Kidney tubule cell (primary cell): ENCODE data around the gene ENO4.

Source experiments
- DNase-seq: peaks from one replicate; pipeline ENCODE4 v3.0.0-alpha.2; 2018; ENCODE audit warnings: low spot score

The ENO4 gene

DNA sequence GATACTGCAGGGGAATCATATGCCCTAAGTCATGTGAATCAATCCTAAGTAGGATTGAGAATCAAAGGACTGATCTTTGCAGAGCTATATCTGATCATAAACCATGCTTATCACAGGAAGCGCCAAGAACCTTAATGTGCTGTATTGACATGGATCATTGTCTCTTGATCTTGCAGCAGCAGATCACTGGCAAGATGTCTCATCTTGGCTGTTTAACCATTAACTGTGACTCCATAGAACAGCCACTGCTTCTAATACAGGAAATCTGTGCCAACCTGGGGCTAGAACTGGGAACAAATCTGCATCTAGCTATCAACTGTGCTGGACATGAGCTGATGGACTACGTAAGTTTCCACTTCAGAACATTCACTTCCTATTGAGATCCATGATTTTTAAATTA, 21.6 kb downstream of the ENO4 start:
- DNase-seq, result peak; percentile 74

DNA sequence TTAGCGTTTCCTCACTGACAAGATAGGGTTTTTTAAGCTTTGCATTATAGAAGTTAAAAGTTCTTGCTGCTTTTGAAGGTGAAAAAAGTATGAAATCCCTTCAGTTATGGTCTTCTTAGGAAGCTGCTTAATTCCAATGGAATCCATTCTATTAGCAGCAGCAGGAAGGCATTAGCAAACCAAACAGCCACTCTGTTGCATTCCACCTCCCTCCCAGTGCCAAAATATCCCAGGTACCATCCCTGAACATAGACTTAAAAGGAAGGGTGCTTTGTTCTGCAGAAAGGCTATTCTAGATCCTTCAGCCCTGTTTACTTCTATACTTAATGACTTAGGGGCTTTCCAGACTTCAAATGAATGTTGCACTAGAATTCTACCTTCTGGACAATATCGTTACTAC, 23.8 kb downstream of the ENO4 start:
- DNase-seq, result no peak

DNA sequence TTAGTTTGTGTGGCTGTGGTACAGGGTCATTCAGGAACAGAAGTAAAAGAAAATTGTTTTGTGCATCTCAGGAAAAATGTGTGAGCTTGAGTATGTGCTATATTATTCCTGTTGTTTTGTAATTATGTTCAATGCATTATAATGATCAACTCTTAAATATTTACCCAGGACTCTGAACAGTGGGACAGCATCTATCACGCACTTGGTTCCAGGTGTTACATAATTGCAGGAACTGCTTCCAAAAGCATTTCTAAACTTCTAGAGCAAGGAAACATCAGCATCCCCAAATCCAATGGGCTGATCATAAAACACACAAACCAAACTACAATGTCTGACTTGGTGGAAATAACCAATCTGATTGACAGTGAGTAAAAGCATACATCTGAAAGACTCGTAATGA, 26.6 kb downstream of the ENO4 start:
- no peak for DNase-seq

DNA sequence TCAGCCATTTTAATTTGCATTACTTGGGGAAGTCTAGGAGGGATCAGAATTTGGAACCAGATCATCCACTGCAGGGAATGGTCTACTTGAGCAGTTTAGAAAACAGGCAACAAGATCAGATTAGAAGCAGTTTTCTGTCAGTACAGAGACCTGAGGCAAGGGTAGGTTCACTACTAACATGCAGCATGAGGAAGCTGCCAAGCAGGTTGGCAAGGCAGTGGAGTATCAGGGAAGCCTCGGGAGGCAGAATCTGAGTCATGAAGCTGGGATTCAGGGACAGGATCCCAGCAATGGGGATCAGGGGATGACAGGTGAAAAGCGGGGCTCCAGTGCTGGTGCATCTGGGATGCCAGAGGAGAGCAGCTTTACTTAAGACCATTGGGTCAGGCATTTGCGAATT, 28.1 kb downstream of the ENO4 start:
- DNase-seq, result peak; percentile 15

DNA sequence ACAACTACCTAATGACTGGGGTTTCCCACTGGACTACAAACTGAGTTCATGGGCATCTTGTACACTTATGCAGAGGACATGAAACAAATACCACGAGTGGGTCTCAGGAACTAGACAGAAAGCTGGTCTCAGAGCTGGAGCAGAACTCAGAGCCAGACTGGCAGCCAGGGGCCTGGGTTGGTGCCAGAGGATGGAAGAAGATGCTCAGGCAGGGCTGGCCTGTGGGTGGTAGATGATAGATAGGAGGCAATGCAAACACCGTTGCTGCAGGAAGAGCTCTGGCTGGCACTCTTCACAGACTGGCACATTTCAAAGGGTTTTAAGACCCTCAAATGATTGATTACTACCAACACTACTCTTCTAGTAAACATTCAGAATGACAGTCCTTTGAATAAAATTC, 28.8 kb downstream of the ENO4 start:
- DNase-seq, result no peak

DNA sequence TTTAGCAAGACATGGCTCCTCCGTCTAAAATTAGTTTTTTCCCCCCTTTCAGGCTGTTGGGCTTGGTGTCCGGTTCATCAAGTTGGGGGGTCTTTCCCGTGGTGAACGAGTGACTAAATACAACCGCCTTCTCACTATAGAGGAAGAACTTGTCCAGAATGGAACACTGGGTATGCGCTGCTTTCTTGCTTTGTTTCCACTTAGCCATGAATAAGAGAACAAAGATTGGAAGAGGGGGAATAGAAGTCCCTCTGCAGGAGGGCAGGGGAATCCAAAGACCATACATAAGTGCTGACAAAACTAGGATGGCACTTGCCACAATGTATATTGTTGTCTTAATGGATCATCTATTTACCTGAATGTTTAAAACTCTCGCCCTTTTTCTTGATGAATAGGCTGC, 30.5 kb downstream of the ENO4 start:
- no peak for DNase-seq

DNA sequence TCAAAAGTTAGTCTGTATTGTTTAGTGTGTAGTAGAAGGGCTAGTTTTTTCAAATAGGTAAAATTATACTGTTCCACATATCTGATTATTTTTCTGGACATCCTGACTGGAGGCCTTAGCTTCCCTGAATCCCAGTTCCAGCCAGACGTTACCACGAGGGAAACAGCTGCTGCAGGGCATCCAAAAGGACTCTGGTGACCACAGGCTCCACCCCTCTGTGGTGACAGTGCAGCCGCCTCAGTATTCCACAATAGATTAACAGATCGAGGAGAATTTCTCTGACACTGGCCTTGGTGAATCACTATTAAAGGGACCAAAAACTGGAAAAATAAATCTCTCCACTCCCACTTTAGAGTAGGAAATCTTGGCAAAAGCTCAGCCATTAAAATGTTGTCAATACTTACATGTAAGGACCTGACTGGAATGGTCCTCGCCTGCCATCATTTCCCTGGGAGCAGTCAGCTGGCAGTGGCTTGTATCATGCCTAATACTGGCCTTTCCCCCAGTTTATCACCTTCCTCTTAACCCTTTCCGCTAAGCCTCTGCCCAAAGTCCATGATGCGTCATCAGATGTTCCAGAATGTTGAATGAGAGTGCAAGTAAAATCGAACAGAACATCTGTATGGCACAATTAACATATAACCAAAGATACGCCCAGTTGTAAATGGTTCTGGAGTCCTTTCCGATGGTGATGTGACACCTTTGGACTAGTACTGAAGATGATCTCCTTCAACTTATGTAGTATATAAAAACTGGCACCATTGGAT, 31.6 kb downstream of the ENO4 start:
- DNase-seq, result no peak

DNA sequence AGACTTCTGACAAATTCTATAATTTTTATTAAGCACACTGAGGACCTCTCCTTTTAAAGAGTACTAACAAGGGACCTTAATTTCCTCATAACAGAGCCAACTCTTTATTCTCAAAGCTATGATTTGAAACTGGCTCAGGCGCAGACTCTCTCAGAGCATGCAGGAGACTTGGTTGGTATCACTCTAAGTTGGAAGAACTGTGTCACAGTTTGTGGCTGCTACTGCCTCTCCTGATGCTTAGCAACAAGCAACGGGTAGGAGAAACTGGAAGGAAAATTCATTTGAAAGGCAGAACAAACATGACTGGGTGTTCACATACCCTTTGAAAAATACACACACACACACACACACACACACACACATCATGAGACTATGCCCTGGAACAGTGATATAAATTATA, 33.3 kb downstream of the ENO4 start:
- no peak for DNase-seq

DNA sequence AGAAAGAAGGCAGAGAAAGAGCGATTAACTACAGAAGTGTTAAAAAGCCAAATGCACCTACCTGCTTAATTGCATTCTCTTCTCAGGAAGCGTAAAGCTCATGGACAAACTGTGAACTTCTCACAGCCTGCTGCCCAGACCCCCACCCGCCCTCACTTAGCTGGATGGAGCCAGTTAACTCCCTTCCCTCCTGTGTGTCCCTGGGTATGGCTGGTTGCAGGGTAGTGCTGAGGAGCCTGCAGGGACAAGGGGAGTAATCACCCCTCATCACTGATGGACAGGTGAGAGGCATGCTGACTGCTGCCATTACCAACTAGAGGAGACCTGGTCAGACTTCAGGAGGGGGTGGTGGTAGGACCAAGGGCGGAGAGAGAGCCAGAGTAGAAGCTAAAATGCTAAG, 37.5 kb downstream of the ENO4 start:
- DNase-seq, result no peak

DNA sequence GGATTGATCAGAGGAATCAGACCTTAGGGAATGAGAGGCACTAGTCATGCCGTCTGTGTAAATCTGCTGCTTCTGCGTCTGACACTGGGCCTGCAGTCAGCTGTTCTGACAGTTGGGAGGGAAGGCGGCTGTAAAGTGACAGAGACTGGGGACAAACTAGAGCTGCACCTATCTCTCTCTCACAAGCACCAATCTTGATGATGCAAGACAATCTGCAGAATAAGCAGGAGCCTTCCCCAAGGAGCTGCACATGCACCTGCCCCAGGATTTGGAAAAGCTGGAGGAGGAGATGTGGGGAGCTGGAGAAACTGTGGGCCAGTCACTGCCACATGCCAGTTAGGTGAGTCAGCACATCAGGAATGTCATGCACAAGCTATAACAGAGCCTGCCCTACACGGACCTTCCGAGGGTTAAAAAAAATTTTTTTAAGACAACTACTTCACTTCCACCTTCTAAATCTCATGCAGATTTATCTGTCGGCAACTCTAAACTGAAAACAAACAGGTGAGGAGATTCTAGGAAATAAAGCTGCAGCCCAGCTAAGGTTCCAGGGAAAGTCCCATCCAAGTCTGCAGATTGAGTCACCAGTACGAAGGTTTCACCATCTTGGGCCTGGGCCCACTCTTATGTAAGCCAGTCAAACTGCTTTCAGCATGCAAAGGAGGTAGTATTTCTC, 39.2 kb downstream of the ENO4 start:
- DNase-seq, result peak; percentile 92

DNA sequence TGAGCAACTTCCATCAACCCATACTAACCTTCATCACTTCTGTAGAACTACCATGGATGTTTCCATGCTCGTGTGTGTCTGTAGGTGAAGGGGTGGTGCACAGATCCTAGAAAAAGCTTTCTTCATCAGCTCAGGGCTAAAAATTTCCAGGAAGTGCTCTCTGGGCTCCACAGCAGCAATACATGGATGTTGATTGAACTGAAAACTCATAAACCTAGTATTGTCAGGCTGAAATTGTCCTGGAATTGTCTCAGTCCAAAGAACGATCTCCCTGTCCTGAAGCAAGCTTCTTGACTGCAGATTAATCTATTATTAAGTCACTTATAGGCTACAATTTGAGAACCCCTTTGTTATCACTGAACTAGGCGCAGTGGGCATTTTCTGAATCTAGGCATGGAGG, 39.8 kb downstream of the ENO4 start:
- DNase-seq, result no peak

DNA sequence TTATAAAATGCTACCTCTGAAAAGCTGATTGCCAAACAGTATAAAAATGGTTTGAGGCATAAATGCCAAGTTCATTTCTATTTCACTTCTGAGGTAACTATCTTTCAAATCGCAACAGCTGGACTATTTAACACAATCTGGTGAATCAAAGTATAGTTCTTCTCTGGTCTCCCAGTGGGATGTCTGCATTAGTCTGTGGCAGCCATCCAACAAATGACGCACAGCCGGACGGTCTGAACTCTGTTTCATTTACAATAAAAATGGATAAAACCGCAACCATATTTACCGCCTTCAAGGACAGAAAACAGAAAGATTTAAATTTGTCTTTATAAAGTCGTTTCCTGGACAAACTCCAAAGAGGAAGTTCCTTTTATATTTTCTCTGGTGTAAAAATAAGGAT, 41.9 kb downstream of the ENO4 start:
- no peak for DNase-seq

DNA sequence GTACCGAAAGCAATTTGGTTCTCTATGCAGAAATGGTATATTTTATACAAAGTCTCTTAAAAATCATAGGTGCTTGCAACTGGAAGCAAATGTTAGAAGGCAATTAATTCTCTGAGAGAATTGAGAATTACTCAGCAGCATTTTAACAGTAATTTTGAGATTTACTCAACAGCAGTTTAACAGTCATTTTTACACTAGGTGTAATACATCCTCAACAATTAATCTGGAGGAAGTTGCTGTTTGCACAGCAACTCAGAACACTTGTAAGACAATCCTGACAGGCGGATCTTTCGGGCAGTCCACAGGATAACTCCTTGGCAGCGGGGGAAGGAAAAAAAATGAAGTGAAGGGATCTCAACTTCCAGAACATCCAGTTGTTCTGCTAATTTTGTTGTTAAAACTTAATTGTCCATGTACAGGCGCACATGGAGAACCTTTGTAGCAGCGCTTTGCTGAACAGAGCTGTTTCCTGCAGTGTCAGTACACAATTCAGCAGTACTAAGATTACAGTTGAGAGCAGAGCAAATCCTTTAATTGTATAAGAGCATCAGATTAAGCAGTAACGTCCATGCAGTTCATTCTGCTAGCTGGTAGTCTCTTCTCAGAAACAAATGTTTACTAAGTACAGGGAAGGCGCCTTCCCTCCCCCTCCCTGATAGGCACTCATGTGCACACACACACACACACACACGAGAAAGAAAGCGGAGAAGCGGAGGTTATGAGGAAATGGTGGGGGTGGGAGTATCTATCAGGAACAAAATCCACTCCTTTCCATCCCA, 43.8 kb downstream of the ENO4 start:
- DNase-seq, result no peak

DNA sequence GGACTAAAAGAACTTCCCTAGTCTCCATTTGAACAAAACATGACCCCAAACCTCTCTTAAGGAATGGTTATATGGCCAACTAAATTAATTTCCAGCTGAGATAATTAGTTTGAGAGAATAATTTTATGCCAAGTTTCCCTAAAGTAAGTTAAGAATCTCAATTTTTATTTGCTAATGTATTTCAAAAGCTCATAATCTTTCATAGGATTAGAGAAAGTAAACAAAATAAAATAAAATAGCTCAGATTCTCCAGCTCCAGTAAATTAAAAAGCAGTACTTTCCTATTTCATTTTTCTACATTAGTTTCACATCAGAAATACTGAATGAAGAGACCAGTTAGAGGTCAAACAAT, 44.4 kb downstream of the ENO4 start:
- no peak for DNase-seq

DNA sequence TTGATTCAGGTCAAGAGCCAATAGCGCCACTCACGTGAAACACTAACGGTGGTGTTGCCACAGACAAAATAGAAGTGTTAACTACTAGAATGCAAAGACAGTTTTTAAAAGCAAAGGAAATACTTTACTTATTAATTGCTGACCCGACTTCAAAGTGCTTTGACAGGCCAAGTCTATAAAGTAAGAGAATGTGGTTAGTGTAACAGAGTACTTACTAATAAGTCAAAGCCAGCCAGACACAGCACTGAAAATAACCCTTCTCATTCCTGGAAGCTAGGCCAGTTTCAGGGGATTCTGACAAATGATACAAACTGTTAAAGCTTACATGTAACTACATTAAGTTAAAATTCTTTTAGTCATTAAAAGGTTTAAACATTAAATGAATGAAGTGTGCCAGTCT, 50.3 kb downstream of the ENO4 start:
- peak; percentile 89 for DNase-seq

DNA sequence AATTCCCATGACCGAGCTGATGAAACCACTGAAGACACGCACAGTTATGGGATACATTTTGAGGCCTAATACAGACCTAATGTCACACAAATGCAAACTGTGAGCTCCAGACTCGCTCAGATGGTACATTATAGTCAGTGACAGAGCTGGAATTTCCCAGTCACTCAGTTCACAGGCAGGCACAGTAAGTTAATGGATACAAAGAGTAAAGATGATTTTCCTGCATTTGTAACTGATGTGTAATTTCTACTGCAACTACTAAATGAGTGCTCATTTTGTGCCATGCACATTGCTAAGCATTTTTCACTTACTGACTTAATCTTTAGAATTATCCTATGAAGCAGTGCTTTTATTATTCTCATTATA, 56.5 kb downstream of the ENO4 start:
- DNase-seq, result peak; percentile 81

DNA sequence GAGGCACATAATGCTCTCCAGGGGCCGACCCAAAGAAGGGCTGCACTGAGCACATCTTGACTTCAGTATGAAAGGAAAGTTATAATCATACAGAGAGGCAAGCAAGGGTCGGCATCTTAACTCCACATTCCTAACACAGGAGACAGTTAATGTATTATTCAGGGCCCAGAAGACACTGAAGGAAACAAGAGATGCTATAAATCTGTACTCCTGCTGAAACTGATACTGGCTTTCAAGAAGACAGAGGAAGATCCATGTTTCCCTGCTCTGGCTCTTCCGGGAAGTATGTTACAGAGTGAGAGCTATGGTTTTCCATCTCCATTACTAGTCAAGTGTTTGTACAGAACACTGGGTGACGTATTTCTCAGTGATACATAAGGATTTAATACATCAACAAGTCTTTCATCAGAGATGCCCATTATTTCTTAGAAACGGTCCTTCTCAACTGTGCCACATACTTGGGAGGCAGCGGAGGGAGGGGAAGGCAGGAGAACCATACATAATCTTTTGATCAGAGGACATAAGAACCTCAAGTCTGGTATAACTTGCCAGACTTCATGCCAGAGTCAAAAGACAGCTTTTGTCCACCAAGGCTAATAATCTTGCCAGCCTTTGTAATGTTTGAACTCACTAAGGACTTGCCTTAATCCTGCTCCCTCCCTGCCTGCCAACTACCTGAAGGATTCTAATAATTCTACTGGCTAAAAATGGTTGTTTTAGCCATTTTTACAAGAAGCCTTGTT, 58.1 kb downstream of the ENO4 start:
- DNase-seq, result no peak

DNA sequence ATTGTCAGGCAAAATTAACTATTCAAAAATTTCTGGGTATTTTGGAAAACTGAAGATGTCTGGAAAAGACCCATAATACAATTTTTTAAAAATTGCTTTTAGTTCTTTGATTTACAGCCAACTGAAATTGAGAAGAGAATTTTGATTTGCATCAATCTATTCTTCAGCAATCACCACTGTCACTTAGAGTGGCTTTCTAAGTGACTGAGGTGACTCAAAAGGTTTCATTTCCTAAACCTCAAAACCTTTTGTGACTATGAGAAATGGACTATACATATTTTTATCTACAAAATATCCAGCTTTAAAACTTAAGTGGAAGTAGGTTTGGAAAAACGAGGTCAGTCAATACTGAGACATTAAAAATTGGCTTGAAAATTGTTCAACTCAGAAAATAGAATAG, 60.0 kb downstream of the ENO4 start:
- DNase-seq, result no peak

DNA sequence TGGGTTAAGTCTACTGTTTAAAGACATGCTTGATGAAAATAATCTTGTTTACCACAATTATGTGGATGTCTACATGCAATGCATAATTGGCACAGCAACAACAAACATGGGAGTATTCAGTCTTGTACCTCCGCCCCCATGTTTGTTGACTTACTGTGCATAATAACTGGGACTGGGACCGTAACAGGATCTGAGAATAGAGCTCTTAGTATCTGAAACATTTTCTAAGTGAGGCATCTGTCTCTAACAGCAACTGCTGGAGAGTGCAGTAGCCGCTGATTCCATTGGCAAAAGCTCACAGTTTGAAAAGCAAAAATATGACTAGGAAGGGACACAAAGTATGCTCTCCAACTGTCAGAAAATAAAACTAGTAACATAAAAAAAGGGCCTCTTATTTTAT, 61.6 kb downstream of the ENO4 start:
- DNase-seq, result no peak

DNA sequence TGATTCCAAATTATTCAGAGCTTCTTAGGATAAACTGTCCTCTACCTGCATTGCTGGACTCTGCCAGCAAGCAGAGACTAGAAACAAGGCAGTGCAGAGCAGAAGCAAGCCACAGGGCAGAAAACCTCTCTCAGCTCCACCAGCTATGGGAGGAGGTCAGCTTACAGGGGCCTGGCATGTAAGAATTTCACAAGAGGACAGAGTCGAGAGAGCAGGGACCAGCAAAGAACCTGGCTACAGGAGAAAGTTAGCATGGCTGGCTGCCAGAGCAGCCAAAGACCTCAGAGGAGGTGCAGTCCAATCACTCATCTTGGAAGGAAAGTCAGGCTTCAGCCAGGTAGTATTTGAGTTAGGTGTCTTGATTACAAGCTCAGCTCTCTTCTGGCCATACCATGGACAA, 62.9 kb downstream of the ENO4 start:
- no peak for DNase-seq

DNA sequence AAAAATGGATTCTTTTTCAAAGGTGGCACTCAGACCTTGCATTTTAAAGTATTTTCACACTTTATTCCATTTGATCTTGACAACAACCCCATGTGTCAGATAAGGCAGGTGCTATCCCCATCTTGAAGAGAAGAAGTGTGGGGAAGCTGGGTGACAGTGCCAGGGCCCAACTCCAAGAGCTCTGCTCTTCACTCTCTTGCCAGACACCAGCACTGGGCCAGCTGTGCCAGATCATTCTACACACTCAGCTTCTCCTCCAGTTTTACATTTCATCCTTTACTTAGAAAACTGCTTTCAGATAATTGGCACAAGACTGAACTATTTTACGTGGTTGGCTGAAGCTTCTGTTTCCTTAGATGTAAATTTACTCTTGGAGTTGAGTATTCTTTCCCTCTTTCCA, 64.4 kb downstream of the ENO4 start:
- DNase-seq, result no peak

DNA sequence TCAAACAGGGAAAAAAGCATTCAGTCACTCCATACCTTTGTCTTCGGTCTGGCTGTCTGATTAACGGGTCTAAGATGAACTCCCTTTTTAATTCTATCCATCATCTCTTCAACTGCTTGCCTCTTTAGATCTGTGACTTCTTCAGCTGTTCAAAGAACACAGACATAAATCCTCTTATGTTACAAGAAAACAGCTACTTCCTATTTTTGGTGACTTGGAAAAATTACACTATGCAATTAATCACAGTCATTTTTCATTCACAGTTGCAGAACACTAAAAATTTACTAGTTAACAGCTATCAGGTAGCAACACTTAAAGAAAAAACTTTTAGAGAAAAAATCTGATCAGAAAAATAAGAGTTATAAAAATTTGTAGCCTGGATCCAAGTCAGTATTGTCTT, 66.0 kb downstream of the ENO4 start:
- no peak for DNase-seq

DNA sequence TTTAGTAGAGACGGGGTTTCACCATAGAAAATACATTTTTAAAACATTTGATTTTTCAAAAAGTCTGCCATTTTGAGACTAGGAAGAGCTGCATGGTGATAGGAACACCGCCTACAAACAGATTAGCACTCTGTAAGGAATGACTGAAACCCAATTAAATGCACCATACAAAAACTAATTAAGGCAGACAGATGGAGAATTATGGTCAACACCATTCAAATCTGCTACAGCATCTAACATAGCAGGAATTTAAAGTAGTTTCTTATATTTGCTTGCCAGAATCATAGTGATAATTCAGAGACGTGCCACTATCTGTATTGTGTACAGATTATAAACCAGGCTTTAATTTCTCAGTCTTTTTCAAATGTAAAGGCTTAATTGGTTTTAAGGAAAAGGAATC, 68.2 kb downstream of the ENO4 start:
- no peak for DNase-seq
